CD1c-positive myeloid dendritic cell (primary cell): Measurements from ENCODE around the gene EXOC6.

Source experiments
- DNase-seq: peaks from one replicate; pipeline ENCODE4 v3.0.0-alpha.2; 2016; ENCODE audit errors: extremely low spot score

EXOC6 gene

DNA sequence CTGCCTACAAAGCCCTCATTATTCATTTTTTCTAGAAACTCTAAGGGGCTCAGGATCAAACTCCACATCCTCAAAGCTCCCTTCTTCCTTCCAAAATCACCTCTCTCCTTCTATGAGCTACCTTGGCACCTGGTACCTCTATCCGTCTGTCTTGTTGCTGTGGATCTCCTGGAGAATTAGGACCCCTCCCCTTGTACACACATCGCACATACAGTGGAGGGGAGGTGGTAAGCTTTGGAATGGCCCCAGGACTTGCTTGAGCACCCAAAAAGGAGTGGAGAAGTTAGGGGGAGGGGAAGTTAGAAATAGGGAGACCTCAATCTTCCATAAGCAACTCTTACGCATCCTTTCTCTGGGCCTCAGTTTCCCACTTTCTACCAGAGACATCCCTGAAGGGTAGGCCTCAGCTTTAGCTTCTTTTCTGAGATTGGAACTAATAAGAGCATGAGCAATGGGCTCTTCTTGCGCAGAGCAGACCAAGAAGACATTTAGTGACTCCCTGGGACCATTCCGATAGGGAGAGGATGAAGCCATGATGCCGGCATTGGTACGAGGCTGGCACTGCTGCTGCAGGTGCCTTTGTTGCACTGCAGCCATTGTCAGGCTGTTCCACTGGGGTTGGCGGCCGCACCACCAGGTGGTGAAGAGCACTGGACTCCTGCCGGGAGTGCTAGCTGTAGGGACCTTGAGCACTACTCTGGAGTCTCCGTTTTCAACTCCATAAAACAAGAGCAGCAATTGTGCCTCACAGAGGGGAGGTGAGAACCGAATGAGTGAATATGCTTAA, 216.7 kb downstream of the EXOC6 start:
- no peak for DNase-seq

DNA sequence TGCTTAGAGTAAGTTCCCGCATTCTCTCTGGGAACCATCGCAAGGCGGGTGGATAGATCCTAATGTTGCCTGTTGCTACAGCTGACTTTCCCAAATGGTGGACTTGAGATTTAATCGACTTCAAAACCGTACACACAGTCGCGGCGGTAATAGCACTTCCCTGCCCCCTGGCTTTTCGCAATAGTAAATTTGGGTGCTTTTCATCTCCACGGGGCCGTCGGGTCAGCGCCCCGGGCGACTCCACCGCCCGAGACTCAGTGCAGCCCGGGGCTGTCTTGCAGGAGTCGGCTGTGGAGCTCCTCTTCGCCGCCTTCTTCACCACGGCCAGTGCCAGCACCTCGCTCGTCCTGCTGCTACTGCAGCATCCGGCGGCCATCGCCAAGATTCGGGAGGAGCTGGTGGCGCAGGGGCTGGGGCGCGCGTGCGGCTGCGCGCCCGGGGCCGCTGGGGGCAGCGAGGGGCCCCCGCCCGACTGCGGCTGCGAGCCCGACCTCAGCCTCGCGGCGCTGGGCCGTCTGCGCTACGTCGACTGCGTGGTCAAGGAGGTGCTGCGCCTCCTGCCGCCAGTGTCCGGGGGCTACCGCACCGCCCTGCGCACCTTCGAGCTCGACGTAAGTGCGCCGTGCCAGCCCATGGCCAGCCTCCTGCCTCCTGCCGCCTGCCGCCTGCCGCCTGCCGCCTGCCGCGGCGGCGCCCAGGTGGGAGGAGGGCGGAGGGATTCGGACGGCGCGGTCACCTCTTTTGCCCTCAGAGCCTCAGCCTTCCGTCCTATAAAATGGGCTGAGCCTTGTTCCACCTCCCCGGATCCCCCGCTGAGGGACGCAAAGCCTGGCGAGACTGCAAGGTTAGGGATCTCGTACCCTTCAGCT, 217.6 kb downstream of the EXOC6 start:
- DNase-seq = no peak

- no peak for DNase-seq
Observed at GRCh38 chr10:93066544-93066913, 218.2 kb downstream of the EXOC6 start.

GRCh38 chr10:93067443-93068365, 219.4 kb downstream of the EXOC6 start:
- no peak for DNase-seq

DNA sequence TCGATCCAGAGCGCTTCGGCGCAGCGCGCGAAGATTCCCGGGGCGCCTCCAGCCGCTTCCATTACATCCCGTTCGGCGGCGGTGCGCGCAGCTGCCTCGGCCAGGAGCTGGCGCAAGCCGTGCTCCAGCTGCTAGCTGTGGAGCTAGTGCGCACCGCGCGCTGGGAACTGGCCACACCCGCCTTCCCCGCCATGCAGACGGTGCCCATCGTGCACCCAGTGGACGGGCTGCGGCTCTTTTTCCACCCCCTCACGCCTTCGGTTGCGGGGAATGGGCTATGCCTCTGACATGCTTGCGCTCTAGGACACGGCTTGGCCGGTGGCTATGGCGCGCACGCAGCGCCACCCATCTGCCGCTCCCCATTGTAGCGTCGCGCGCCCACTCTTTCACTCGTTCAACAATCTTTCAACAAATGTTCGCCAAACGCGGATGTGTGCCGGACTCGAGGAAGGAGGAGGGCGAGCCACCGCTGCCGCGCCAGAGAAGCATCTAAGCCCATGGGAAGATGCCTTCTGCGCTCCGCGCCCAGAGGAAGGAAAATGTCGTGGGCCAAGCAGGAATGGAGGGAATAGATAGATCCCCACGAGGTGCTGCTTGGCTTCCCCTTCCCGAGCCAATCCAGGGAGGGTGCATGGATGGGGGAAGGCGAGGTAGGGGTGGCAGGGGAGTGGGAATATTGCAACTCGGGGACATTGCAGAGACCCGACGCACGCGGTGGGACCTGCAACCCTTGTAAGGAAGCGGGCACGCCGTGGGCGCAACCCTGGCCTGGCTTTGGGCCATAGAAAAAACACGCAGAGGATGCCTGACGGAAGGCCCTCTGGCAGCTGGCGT, 220.3 kb downstream of the EXOC6 start:
- DNase-seq = no peak

- DNase-seq = no peak
Observed at GRCh38 chr10:93069245-93069561, 220.9 kb downstream of the EXOC6 start.

DNA sequence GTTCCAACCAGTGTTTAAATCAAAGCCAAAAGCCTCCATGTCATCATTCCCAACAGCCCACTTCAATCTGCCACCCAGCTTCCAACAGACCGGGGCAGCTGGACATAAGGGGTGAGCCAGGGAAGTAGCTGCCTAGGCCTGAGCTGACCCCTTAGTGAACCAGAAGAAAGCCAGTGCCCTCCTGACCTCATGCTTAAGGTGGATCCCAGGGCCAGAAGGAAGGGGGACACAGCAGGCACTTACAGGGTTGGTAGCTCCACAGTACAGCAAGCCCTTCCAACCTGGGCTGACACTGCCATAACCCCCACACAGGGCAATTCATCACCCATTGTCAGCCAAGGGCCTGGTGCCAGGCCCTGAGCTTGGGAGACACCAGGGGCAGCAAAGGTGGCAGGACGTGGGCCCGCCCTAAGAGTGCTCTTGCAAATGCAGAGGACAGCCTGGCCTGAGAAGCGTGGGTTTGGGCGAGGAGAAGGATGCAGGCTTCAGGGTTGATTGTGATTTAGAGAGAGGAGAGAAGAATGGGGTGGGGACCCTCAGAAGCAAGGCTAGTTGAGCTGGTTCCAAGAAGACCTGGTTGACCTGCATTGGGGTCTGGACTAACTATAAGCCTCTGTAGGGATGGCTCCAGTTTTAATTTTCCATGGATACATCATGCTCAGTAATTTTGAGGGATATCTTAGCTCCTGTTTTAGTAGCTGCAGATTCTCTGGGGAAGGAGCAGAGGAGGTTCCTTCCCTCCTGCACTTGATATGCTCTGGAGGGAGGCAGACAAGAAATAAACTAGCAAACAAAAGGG, 222.3 kb downstream of the EXOC6 start:
- DNase-seq = no peak

DNA sequence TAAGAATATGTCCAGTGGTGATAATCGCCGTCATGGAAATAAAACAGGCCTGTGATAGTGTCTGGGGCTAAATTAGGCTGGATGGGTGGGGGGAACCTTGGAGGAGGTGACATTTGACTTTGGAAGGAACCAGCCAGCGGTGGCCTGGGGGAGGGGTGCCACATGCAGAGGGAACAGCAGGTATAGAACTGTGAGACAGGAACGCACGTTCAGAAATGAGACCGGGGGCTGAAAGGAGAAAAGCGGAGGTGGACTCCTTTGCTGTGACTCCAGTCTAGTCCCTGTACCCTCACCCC, 222.8 kb downstream of the EXOC6 start:
- no peak for DNase-seq

GRCh38 chr10:93071674-93072224, 223.4 kb downstream of the EXOC6 start:
- peak; percentile 23 for DNase-seq

GRCh38 chr10:93072225-93072712, 223.9 kb downstream of the EXOC6 start:
- no peak for DNase-seq

- DNase-seq = no peak
Observed at GRCh38 chr10:93072713-93073538, 224.6 kb downstream of the EXOC6 start.

GRCh38 chr10:93073539-93074146, 225.3 kb downstream of the EXOC6 start, which contains the start of gene CYP26A1:
Gene CYP26A1 (plus strand): TSS chr10:93073893. CDS start chr10:93073935, 42 bp downstream.
- no peak for DNase-seq

DNA sequence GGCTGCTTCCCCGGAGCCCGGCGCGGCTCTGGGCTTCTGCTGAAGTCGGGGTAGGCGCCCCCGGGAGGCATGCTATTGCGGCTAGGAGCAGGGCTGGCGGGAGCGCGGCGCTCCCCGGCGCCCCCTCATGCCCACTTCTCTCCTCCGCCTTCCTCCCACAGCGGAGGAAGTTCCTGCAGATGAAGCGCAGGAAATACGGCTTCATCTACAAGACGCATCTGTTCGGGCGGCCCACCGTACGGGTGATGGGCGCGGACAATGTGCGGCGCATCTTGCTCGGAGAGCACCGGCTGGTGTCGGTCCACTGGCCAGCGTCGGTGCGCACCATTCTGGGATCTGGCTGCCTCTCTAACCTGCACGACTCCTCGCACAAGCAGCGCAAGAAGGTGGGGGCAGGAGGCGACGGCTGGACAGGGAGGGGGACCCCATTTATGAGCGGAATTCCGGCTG, 225.9 kb downstream of the EXOC6 start:
- DNase-seq = no peak

DNA sequence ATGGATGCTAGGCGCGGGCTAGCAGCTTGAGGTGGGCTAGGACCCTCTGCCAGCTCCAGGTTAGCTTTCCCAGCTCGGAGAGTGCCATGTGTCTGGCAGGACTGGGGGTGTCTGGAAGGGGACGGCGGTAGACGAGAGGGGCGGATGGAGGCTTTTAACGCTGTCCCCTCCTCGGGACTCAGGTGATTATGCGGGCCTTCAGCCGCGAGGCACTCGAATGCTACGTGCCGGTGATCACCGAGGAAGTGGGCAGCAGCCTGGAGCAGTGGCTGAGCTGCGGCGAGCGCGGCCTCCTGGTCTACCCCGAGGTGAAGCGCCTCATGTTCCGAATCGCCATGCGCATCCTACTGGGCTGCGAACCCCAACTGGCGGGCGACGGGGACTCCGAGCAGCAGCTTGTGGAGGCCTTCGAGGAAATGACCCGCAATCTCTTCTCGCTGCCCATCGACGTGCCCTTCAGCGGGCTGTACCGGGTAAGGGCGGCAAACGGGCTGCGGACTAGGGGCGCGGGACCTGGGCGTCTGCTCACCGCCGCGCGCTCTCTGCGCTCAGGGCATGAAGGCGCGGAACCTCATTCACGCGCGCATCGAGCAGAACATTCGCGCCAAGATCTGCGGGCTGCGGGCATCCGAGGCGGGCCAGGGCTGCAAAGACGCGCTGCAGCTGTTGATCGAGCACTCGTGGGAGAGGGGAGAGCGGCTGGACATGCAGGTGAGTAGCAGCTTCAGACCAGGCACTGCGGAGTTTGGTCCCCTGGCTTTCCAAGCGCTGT, 226.5 kb downstream of the EXOC6 start:
- DNase-seq = no peak

- DNase-seq = no peak
Observed at GRCh38 chr10:93075369-93076221, 227.3 kb downstream of the EXOC6 start.

- no peak for DNase-seq
Observed at GRCh38 chr10:93076871-93077270, 228.6 kb downstream of the EXOC6 start.

GRCh38 chr10:93077860-93078337, 229.6 kb downstream of the EXOC6 start:
- no peak for DNase-seq
